HG03103 (cell line): ENCODE data around the gene DPP10.

ENCODE experiments used
- ATAC-seq: cut with Tn5 transposase; IDR thresholded peaks from one replicate; pipeline ENCODE4 v1.9.1; 2021; ENCODE audit warnings: low read depth; ENCODE audit not compliant: unreplicated experiment

DPP10 gene

GRCh38 chr2:115520727-115521126, 1078.3 kb downstream of the DPP10 start:
- no peak for ATAC-seq

GRCh38 chr2:115524452-115524851, 1082.0 kb downstream of the DPP10 start:
- ATAC-seq, result no peak

DNA sequence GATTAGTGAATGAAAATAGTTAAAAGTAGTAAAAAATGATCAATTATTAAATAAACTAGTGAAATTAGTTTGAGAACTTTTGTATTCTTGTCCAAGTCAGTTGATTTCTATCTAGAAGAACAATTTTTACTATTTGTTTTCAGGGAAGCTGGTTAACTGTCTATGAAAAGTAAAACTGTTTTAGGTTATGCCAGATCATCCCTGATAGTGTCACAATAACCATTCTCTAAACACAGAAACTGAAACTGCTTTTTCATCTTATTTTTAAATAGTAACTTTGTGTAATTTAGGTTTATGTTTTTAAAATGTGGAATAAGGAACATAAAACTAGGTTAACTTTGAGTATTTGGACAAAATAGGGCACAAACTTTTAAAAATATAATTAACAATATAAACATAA, 1087.2 kb downstream of the DPP10 start:
- no peak for ATAC-seq

DNA sequence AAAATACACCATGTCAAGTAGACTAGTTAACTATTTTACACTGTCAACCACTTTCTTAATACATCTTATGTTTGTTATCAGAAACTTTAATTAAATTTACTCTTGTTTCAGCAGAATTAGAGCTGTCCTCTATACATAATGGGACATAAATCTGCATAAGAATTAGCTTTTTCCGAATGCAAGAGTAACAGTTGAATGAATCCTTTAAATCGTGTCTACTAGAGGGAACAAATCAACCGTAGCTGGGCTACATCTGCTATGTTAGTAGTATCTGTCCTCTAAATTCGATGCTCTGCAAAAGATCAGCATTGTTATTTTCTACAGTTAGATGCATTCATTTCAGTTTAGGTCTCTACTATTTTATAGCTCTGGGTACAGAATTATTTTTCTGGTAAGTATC, 1090.6 kb downstream of the DPP10 start:
- ATAC-seq, result no peak

DNA sequence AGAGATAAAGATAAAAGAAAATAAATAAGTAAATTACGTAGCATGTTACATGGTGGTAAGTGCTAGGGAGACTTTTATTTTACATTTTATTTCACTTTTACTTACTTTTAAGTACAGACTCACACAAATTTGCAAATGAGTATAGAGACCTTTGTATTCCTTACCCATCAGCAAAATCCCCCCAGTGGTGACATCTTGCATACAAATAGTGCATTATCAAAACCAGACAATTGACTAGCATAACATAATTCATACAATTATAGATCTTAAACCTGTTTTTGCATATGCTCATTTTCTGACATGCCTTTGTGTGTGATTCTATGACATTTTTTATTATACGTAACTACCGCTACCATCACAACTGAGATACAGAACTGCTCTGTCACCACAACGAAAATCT, 1099.4 kb downstream of the DPP10 start:
- ATAC-seq, result no peak

DNA sequence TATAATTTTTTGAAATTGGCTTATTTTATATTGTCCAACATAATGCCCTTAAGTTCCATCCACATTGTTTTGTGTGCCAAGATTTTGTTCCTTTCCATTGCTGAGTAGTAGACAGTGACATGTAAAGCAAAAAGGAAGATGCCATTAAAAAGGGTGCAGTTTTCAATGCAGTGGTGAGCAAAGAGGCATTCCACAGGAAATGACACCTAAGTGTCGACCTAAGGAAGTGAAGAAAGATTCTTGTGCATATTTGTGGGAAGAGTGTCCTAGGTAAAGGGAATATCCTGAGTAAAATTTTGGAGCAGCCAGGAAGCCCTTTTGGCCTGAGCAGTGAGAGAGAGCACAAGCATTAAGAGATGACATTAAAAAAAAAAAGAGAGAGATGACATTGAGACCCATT, 1099.9 kb downstream of the DPP10 start:
- ATAC-seq, result no peak

GRCh38 chr2:115543024-115543423, 1100.6 kb downstream of the DPP10 start:
- no peak for ATAC-seq

- ATAC-seq, result no peak
Measured at GRCh38 chr2:115543461-115543860, 1101.0 kb downstream of the DPP10 start.

DNA sequence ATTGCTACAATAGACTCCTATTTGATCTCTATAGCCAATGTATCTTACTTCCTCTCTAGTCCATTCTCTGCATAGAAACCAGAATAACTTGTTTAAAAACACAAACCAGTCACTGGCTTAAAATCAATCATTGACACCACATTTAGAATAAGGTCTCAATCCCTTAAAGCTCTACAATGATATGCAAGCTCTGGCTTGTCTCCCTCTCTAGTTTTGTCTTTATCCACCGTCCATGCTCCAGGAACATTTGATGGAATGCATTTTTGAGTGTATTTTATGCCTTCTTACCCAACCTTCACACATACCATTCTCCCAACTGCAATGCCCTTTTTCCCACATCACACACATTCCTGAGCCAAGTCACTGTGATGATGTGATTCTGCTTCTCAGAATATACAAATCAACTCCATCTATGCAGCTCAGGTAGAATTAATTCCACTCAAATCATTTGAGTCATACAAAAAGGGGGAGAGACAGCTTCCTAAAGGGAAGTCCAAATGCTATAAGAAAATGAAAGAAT, 1107.2 kb downstream of the DPP10 start:
- ATAC-seq, result no peak

GRCh38 chr2:115552726-115553125, 1110.3 kb downstream of the DPP10 start:
- no peak for ATAC-seq

GRCh38 chr2:115554153-115554552, 1111.7 kb downstream of the DPP10 start:
- no peak for ATAC-seq

DNA sequence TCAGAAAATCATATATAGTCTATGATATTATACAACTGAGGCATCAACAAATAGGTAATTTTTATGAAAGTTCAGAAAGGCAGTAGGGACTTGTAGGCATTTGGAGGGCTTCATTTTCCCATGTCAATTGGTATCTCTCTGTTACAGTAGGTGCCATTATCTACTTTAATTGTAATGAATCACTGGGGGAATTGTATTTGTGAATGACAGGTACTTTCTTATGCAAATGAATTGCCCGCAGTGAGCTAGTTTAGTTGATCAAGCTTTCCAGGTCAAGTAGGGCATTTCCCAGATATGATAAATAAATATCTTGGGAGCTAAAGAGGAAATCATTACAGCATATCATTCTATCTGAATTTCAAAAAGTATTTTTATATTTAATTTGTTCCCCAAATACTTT, 1116.3 kb downstream of the DPP10 start:
- ATAC-seq, result no peak

DNA sequence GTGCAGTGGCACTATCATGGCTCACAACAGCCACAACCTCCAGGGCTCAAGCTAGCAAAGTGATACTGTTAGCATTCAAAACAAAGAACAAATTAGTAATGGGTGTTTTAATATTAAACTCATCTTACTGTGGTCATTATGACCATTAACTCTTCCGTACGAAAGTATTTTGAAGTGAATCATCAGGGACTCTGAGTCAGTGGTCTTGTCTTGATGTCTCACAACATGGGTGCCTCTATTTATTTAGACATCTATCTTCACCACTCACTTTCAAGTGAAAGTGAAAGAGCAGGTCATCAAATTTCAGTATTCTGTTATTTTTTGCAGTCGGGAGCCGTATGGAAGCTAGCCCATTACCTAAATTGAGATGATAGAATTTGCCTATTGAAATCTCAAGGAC, 1118.2 kb downstream of the DPP10 start:
- no peak for ATAC-seq

GRCh38 chr2:115568643-115569042, 1126.2 kb downstream of the DPP10 start:
- no peak for ATAC-seq

GRCh38 chr2:115569547-115569946, 1127.1 kb downstream of the DPP10 start:
- ATAC-seq, result no peak

- no peak for ATAC-seq
Measured at GRCh38 chr2:115572746-115573145, 1130.3 kb downstream of the DPP10 start.

GRCh38 chr2:115573756-115574155, 1131.3 kb downstream of the DPP10 start:
- no peak for ATAC-seq

DNA sequence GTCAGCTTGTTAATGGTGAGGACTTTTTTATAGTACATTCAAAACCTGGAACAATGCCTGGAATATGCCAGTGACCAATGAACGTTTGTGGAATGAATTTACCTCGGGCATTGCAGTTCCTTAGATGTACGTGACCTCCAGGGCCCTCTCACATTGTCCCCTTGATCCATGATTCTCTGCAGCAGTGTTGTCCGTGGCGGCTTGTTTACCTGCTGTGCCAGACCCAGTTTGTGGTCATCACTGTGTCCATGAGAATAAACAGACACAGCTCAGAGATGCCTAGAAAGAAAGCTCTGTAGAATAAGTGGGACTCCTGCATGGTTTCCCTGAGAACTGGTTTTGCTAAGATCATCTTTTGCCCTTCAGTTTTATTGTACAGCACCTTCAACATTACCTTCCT, 1132.2 kb downstream of the DPP10 start:
- no peak for ATAC-seq

DNA sequence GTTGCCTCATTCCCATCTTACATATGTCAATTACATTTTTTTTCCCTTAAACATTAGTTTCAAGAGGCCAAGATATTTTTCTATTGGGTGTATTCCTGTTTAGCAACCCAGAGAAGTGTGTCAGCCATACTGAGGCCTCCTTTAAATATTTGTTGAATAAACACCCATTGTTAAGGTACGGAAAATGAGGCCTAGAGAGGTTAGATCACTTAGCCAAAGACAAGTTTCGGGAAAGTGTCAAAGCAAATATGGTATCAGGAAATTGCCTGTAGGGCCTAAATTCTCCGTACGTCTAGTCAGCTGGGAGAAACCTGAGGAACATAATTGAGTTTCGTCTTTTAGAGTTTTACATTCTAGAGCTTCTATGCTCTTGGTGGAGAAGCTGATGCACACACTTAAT, 1138.3 kb downstream of the DPP10 start:
- no peak for ATAC-seq

DNA sequence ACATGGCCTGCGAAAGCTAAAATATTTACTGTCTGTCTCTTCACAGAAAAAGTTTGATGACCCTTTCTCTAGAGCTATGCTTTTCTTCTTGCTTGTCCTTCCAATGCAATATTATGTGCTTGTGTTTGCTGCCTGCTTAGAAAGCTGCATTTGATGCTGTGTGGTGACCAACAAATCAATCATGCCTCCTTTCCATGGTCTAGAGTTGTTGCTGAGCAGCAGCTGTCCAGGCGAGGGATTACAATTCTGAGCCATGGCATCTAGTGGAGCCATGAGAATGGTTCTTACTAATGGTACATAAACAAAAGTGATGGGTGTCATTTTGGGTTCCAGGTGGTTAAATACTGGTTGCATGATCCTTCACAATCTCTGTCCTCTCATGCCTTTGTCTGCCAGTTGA, 1142.1 kb downstream of the DPP10 start:
- ATAC-seq, result no peak

DNA sequence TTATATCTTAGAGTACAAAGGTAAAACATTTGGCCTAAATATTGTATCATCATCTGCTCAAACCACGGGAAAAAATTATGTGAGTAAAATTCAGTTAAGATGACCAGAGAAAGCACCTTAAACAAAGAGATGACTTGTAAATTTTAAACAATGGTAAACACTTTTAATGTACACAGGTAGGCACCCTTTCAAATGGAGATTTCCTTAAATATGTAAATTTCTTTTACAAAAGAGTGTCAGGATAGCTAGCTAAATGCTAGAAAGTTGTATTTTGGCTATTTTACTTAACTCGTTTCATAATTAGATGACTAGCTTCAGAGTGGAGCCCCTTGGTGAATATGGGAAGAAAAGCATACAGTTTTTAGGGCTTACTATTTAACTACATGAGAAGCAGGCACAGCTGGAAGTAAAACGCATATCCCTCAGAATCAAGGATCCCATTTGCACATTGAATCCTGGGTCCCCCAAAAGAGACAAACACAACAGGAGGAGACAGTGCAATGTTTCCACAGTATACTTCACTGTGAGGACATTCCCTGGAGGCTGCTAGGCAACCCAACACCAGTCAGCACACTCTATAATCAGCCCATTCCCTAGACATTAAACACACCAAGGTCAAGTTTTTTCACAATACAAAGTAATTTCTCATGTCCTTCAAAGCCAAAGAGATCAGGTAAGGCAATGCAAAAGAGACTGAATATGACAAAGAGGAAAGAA, 1154.4 kb downstream of the DPP10 start:
- ATAC-seq, result no peak

DNA sequence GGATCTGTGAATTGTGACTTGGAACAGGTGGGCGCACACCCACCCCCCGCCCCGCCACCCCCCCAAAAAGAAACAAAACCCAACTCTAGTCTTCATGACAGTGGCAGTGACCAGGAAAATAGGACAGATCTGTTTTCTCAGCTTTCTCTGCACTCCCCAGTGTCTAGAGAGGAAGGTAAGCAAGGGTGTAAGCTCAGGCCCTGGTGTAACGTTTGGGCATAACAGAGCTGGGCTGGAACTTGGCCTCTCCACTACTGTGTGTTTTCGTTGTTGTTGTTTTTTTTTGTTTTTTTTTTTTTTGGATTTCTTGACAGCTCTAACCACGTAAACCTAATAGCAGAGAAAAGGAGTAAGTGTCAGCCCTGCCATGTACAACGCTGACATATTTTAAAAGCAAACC, 1160.8 kb downstream of the DPP10 start:
- no peak for ATAC-seq

DNA sequence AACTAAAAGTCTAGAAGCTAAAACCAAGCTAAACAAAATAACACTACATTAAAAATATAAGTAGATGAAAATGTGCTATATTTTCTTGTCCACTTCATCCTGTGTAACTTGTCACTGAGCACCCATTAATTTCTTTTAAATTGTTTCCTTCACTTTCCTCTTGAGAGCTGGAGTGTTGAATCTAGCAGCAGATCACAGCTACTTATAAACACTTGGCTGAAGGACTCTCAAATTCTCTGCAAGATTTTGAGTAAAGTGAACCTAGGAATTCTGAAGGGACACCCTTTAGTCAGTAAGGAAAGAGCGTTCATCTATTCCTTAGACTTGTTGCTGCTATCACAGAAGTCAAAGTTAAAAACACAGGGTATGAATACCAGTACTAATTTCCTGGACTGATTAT, 1163.9 kb downstream of the DPP10 start:
- ATAC-seq, result no peak
